Fibroblast of pulmonary artery (primary cell): ENCODE measurements around the gene SCAP.

Source experiments
- DNase-seq: peaks from one replicate; pipeline ENCODE4 v3.0.0-alpha.2; 2010; ENCODE audit warnings: low read depth
- H3K4me3 ChIP-seq: replicated peaks from 2 replicates; pipeline ENCODE4 v1.5.1; 2011; ENCODE audit warnings: low read depth, mild to moderate bottlenecking, control low read depth, low read length, moderate library complexity
- CTCF ChIP-seq: IDR thresholded peaks from 2 replicates; pipeline ENCODE4 v1.5.1; 2011; ENCODE audit warnings: mild to moderate bottlenecking, control low read depth, low read length, inconsistent platforms; ENCODE audit errors: missing control alignments

SCAP gene

GRCh38 chr3:47409284-47409683 lies 66.5 kb downstream of the SCAP start:
- no peak overlapping the region for H3K4me3 ChIP-seq
- DNase-seq, result no peak
- TF ChIP-seq CTCF, result no peak

- no peak for TF ChIP-seq CTCF
- H3K4me3 ChIP-seq, result no peak overlapping the region
- no peak for DNase-seq
Observed at GRCh38 chr3:47408839-47409229, 66.9 kb downstream of the SCAP start.

- DNase-seq, result no peak
- no peak overlapping the region for H3K4me3 ChIP-seq
- TF ChIP-seq CTCF, result no peak
Observed at GRCh38 chr3:47407896-47408838, 67.6 kb downstream of the SCAP start.

GRCh38 chr3:47407237-47407636 lies 68.5 kb downstream of the SCAP start:
- no peak for TF ChIP-seq CTCF
- DNase-seq, result no peak
- H3K4me3 ChIP-seq, result no peak overlapping the region

GRCh38 chr3:47406762-47407149 lies 69.0 kb downstream of the SCAP start:
- no peak for TF ChIP-seq CTCF
- DNase-seq, result no peak
- H3K4me3 ChIP-seq, result no peak overlapping the region

GRCh38 chr3:47405820-47406761 lies 69.7 kb downstream of the SCAP start:
- H3K4me3 ChIP-seq, result no peak overlapping the region
- no peak for TF ChIP-seq CTCF
- no peak for DNase-seq
